ENCODE measurements around the gene RITA1.
"Not testable (repeated sequence)": the region's sequence is repeated elsewhere in the genome, so short reads cannot be mapped to it uniquely, and the experiment has no call there.

The RITA1 gene

DNA sequence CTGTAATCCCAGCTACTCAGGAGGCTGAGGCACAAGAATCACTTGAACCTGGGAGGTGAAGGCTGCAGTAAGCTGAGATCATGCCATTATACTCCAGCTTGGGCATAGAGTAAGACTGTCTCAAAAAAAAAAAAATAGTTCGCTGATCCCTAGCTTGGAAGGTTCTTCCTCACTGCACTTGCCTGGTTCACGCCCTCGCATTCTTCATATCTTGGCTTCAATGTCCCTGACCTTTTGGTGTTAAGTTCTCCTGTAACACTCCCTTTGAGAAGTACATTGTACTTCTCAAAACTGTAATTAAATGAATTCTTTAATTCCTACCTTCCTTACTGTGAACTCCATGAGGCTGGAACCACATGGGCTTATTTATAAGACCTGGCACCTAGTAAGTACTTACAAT lies 19.3 kb downstream of the RITA1 start:
- DNase-seq = no peak

DNA sequence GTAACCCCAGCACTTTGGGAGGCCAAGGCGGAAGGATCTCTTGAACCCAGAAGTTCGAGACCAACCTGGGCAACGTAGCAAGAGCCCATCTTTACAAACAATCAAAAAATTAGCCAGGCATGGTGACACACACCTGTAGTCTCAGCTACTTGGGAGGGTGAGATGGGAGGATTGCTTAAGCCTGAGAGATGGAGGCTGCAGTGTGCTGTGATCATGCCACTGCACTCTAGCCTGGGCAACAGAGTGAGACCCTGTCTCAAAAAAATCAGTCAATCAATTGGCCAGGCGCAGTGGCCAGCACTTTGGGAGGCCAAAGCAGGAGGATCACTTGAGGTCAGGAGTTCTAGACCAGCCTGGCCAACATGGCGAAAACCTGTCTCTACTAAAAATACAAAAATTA lies 21.3 kb downstream of the RITA1 start:
- DNase-seq = not testable (repeated sequence)

DNA sequence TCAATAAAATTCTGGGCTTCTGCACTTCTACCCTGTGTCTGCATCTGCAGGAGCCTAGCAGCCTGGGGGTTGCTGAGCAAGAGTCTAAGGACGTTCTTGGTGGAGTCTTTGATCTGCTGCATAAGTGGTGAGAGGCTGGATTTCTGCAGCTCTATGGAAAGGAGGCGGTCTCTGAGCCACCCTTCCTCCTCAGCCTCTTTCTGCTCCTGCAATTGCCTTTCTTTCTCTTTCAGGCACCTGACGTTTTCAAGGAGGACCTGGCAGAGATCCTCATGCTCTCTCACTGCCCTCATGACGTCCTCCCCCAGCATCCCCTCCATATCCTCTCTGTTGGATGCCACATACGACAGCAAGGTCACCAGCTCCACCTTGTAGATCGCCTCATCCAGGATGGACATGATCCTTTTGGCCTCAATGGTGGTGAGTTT lies 22.1 kb downstream of the RITA1 start:
- no peak for DNase-seq

DNA sequence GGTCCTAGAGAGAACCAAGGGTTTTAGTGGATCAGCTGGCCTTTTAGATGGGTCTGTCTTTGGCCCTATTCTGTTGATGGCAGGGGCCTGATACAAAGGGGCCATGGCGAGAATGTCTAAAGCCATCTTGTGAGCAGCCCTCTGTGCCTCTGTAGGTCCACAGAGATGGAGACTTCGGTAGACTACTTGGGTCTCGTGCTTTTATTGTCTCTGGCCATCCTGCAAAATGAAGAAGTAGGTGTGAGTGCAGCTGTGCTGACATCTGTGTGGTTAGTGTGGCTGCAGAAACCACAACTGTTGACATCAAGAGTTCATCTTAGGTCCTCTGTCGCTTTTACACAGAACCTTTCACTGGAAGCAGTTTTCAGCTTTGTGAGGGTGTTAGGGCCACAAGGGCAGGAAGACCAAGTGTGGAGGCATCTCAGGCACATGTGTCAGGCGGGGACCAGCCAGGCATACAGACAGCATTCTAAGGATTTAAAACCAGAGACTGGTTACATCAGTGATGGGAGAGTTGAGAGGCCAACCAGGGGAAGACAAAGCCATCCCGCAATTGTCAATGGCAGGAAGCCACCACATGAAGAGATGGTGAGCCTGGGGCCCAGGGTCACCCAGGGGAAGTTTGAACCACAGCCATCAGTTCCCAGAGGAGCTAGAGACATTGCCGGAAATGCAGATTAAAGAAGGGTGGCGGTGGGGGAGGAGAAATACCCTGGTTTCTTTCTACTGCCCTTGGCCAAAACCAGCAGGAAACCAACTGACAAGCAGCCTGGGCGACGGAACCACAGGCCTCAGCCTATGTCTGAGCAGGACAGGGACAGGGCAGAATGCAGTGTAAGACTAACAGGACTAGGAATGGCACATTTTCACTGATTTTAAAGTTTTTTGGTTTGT lies 22.8 kb downstream of the RITA1 start:
- DNase-seq = no peak

DNA sequence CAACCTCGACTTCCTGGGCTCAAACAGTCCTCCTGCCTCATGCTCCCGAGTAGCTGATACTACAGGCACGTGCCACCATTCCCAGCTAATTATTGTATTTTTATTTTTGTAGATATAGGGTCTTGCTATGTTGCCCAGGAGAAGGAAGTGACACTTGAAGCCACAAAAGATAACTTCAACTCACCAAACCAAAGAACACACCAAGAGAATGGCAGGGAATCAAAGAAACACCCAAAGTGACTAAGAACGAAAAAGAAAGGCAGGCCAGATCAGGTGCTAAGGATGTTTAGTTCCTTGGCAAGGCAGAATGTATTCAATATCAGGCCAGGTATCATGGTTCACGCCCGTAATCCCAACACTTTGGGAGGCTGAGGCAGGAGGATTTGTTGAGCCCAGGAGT lies 25.6 kb downstream of the RITA1 start:
- DNase-seq = no peak

DNA sequence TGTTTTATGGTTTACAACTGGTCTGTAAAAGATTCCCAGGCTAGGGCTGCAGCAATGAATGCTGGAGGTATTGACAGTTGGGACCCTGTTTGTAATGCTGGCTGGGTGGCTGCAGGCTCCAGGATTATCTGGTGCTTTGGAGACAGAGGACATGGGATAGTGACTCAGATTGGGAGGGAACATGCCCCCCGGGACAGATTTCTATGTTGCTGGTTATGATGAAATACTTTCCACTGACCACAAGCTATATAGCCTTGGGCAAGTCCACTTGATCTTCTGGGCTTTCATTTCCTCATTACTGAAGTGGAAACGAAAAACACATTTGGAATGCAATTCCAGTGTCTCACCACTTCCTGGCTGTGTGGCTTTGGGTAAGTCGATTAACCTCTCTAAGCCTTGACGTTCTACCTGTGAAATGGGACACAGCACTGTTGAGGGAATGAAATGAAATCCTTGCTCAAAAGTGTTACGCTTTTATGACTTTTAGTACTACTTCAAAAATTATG lies 29.4 kb downstream of the RITA1 start:
- no peak for DNase-seq

DNA sequence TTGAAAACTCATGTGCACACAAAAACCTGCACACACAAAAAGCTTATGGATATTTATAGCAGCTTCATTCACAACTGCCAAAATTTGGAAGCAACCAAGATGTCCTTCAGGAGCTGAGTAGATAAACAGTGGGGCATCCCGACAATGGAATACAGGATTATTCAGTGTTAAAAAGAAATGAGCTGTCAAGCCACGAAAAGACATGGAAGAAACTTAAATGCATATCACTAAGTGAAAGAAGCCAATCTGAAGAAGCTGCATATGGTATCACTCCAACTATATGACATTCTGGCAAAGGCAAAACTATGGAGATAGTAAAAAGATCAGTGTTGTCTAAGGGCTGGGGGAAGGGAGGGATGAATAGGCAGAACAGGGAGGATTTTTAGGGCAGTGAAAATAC lies 30.5 kb downstream of the RITA1 start:
- DNase-seq = no peak

DNA sequence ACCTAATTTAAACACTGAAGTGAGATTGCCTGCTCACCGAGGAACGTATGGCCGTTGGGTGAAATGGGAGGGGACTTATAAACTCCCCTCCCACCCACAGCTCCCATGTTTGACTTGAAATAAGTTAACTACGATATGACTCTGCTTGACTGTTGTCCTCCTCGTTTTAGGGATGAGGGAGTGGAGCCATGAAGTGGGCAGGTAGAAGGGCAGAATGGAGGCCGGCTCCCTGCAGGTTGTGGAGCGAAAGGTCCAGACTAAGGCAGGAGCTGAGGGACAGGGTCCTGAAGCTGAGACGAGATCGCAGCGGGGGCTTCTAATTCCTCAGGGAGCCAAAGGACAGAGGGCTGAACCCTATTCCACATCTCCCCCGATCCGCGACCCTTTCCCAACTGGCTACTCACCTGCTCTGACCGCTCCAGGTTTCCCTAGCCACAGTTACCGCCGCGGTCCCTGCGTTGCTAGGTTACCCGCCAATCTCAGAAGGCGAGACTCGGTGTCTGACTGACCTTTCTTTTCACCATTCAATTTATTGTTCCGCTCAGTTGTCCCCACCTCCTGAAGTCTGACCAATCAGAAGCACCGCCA lies 35.2 kb downstream of the RITA1 start:
- DNase-seq = peak in 1 of 3 experiments; percentile 17

DNA sequence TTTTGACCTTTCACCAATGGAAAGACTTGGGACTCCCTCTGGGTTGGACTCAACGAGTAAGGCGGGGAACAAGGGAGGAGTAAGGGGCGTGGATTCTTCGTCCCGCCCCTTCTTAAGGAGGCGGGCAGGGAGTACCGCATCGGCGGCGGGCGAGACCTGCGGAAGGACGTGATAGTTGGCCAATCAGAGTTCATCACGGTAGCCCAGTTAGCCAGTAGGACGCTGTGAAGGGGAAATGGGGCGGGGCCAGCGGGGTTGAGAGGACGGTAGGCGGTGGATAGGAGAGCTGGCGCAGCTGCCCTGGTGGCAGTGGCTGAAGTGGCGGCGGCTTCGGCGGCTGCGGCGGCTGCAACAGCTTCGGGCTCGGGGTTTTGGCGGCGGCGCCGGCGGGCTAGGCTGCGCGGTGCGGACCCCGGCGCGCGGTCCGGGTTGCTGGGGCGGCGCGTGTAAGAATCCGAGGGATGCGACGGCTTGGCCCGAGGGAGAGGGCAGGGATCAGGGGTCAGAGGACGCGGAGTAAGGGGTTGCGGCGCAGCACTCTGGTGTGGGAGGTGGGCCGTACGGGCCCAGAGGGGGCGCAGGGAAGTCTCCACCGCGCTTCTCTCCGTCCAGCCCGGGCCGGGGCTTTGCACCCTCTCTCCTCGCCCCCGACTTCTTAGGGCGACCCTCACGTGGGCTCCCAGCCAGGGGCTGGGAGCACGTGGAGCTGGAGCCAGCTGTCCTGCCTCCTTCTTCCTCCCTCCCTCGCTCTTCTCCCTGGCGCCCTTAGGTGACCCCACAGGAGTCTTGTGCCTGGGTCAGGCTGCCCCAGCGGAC lies 35.9 kb downstream of the RITA1 start, which contains the start of gene TPCN1:
Gene TPCN1 (plus strand): TSS at position 284 of the 816 bp plus-strand sequence. CDS start 5,389 bp downstream, outside the sequence.
- peak; percentile 100 for DNase-seq

DNA sequence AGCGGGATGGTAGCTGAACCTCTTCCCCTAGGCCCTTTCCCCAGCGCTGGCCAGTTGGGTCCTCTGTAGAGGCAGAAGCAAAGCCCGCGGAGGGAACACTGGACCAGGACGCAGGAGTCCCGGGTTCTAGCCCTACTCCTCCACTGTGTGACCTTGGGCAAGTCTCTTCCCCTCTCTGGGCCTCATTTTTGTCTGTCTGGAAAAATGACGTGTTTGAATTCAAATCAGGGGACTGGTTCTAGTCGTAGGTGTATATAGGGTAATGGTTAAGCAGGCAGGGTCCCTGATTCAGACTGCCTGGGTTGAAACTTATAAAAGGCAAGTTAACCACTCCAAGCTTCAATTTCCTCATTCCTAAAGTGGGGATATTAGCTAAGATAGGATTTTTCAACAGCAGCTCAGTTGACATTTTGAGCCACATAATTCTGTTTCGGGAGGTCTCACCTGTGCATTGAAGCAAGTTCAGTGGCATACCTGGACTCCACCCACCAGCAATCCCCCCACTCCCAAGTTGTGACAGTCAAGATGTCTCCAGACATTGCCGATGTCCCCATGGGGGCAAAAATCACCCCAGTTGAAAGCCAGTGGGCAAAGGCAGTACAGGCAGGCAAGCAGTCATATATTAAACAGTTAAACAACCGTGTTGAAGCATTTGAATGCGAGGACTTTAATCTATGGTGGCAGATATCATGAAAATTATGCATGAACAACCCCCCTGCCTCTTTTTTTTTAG lies 36.6 kb downstream of the RITA1 start:
- DNase-seq = peak in 1 of 3 experiments; percentile 34

DNA sequence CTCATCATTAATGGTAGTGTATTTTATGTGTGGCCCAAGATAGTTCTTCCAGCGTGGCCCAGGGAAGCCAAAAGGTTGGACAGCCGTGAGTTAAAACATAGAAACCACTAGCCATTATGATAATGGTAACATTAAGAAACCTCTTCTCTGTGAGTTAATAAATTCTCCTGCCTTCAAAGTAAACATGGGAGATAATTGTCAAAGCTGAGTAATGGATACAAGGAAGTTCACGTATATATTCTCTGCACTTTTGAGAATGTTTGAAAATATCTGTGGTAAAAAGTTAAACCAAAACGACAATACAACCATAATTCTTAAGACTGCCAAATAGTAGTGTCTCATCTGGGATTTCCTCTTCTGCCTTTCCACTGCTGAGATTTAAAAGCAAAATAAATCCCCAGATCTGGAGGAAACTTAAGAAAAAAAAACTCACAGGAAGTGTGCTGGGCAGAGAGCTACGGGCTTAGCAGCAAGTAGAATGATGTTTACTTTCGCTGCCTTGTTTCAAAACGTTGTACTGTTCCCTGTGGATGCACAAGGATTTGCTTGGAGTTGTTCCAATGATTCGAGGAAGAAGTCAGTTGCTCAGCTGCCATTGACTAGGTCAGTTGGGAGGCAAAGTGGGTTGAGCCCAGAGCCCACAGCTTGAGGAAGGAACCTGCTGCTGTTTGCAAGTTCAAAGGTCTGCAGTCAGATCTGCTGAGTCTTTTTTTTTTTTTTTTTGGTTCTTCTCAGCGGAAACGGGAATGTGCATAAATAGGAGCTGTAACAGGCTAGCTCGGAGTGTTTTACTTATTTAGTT lies 37.4 kb downstream of the RITA1 start:
- peak; percentile 14 to 80 (median 70) for DNase-seq

DNA sequence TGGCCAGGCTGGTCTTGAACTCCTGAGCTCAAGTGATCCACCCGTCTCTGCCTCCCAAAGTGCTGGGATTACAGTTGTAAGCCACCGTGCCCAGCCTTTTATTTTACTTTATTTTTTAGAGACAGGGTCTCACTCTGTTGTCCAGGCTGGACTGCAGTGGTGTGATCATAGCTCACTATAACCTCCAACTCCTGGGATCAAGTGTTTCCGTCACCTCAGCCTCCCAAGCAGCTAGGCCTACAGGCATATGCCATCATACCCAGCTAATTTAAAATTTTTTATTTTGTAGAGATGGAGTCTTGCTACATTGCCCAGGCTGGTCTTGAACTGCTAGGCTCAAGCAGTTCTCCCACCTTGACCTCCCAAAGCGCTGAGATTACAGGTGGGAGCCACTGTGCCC lies 39.4 kb downstream of the RITA1 start:
- no peak for DNase-seq

DNA sequence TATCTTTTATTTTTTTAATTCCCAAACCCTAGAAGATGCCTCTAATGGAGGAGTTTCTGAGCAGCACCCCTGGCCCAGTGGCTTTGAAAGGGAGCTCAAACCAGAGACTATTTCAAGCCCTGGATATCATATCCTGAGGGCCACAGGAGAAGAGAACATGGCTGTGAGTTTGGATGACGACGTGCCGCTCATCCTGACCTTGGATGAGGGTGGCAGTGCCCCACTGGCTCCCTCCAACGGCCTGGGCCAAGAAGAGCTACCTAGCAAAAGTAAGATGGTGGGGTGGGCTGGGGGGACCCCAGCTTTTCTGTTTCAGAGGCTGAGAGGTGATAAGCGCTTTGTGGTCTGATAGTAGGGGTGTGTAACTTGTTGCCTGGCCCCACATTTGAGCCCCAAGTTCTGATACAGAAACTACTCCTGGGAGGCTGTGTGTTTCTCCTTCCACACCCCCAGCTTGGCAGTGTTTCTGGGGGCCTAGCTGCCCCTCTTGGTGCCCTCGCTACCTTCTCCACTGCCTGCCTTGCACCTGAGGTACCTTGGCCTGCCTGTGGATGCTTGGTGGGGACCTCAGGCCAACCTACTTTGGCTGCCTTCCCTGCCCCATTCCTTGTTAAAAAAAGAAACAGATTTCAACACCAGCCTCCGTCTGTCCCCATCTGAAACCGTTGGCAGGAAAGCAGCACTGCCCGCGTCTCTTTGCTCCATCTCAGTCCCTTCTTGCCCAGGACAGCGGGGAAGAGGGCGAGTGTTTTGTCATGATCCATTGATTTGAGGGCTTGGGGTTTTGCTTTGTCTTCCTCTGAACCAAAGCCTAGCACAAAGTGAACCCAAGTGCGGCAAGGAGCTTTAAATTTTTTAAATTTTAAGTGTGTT lies 41.4 kb downstream of the RITA1 start:
- DNase-seq = no peak

DNA sequence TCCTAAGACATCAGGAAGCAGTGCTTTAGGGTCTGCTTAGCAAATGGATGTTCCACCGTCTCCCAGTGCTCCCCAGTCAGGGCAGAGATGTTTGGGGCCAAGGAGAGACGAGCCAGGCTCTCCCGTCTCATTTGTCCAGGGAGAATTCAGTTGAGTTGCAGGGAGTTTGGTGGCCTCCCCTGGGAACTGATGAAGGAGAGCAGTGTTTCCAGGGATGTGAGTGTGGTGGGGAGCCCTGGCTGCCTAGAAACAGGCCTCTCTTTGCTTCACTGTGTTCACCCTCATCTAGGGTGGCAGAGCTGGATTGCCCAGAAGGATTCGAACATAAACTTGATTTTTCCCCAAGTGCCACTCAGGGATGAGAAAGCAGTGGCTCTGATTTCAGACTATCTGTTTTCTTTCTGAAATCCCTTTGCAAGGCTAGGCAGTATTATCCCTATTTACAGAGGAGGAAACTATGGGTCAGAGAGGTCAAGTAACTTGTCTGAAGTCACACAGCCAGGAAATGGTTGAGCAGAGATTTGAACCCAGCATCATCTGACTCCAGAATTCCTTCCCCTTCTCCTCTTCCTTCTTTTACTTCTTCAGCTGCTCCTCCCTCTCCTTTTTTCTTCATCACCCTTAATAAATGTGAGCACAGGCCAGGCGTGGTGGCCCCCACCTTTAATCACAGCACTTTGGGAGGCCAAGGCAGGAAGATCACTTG lies 42.3 kb downstream of the RITA1 start:
- DNase-seq = no peak

DNA sequence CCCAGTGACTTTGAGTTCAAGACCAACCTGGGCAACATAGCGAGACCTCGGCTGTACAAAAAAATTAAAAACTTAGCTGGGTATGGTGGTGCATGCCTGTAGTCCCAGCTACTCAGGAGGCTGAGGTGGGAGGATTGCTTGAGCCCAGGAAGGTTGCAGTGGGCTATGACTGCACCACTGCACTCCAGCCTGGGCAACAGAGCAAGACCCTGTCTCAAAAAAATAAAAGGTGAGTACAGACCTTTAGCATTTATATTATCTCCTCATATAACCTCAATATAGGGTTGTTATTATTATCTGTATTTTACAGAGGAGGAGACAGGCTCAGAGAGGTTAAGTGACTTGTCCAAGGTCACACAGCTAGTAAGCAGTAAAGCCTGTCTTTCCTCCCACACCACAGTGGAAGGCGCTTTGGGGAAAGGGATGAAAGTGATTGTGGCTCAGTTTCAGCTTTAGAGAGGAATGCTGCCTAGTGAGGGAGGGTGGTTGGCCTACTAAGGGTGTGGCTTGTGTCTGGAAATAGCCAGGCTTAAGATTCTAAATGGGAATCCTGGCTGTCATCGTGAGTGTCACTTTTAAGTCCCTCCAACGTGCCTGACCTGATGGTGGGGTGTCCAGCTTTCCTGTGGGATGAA lies 43.0 kb downstream of the RITA1 start:
- DNase-seq = no peak

DNA sequence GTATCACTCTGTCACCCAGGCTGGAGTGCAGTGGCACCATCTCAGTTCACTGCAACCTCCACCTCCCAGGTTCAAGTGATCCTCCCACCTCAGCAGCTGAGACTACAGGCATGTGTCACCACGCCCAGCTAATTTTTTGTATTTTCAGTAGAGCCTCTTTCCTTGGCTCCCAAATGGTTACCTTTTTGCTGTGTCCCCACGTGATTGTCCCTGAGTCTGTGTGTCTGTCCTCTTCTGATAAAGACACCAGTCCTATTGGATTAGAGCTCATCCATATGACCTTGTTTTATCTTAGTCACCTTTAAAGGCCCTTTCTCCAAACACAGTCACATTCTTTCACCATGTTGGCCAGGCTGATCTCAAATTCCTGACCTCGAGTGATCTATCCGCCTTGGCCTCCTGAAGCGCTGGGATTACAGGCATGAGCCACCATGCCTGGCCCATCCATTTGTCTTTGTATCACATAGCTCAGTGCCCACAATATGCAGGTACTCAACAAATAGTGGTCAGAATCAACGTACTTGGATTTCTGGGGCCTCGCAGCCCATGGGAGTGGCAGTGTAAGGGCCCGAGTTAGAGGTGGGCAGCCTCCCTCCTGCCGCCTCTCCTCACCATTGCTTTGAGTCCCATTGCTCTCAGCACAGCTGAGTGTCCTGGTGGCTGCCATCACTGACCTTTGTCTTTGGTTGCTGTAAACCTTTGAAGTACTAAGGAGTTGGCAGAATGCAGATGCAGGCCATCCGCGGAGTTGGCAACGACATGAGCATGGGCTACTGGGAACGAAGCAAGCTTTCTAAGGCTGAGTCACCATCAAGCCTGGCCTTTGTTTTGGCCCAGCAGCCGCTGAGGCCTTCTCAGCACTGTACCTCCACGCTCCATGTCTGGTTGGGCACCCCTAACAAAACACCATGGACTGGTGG lies 45.1 kb downstream of the RITA1 start:
- no peak for DNase-seq

DNA sequence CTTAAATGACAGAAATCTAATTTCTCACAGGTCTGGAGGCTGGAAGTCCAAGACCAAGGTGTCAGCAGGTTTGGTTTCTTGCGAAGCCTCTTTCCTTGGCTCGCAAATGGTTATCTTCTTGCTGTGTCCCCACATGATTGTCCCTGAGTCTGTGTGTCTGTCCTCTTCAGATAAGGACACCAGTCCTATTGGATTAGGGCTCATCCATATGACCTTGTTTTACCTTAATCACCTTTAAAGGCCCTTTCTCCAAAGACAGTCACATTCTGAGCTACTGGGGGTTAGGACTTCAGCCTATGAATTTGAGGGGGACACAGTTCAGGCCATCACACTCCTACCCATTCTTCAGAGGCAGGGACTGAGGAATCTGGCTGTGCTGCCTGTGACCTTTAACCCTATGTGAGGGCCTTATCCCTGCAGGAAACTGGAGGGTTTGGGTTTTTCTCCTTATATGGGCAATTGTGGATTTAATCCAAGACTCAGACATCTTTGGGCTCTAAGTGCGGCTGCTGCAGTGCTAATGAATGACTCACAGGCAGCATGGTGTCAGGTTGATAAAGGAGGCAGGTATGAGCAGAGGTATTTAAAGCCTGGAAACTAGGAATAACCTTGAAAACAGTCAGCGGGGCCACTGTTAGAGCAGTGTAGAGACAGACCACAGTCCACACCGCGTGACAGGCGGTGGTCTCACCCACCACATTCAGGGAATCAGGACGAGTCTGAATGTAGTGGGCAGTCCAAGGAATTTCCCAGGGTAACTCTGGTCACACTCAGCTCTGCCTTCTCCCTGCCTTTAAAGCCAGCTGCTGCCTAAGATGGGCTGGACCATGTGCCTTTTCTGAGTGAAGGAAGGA lies 45.9 kb downstream of the RITA1 start:
- DNase-seq = no peak
